ENCODE measurements around the gene SH2D3A.
"Not testable (repeated sequence)": the region's sequence is repeated elsewhere in the genome, so short reads cannot be mapped to it uniquely, and the experiment has no call there.

The SH2D3A gene

DNA sequence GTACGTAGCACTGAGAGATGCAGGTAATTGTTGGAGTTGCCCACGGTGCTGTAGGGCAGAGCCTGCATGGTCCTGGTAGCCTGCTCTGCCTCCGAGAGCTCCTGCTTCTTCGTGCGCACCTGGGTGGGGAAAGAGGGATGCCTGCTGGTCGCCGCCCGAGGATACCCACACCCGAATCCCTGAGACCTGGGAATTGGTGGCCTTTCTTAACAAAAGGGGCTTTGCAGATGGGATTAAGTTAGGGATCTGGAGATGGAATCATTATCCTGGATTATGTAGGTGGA is 56.2 kb downstream of the SH2D3A start:
- TF ChIP-seq, protein P1, sequence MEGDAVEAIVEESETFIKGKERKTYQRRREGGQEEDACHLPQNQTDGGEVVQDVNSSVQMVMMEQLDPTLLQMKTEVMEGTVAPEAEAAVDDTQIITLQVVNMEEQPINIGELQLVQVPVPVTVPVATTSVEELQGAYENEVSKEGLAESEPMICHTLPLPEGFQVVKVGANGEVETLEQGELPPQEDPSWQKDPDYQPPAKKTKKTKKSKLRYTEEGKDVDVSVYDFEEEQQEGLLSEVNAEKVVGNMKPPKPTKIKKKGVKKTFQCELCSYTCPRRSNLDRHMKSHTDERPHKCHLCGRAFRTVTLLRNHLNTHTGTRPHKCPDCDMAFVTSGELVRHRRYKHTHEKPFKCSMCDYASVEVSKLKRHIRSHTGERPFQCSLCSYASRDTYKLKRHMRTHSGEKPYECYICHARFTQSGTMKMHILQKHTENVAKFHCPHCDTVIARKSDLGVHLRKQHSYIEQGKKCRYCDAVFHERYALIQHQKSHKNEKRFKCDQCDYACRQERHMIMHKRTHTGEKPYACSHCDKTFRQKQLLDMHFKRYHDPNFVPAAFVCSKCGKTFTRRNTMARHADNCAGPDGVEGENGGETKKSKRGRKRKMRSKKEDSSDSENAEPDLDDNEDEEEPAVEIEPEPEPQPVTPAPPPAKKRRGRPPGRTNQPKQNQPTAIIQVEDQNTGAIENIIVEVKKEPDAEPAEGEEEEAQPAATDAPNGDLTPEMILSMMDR (IDR thresholded peaks at IDR 0.05; ENCODE audit: borderline replicate concordance, control extremely low read depth, extremely low read depth, insufficient read depth, missing control alignments), result no peak
- in situ Hi-C loops (cut with MboI; ENCODE audit: low sequenced_read_pairs, unreplicated experiment), result no loop called here
- DNase-seq (ENCODE audit: low spot score), result no peak

DNA sequence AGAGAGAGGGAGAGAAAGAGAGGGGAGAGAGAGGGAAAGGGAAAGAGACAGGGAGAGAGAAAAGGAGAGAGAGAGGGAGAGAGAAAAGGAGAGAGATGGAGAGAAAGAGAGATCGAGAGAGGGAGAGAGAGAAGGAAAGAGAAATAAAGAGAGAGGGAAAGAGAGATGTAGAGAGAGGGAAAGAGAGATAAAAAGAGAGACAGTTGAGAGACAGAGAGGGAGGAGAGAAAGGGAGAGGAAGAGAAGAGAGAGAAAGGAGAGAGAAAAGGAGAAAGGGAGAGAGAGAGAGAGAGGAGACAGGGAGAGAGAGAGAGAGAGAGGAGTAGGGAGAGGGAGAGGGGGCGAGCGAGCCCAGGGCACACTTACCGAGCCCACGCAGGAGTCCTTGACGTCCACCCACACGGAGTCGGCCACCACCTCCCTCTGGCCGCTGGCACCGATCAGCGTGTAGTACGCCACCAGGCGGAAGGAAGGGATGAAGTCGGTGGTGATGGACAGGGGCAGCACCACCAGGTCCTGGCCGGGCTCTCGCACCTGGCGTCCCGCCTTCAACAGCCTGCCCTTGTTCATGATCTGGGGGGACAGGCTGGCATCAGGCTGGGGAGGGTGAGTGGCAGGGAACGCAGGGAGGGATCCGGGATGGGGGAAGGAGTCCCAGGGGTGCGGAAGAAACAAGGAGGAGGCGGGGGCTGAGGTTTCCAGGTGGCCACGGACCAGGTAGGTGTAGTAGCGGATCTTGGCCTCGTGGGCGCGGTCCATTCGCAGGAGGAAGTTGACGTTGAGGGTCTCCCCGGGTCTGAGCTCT is 56.8 kb downstream of the SH2D3A start:
- peak; percentile 58 for DNase-seq (ENCODE audit: low spot score)
- TF ChIP-seq, protein P1 (IDR thresholded peaks at IDR 0.05; ENCODE audit: borderline replicate concordance, control extremely low read depth, extremely low read depth, insufficient read depth, missing control alignments), result no peak
- in situ Hi-C loops (cut with MboI; ENCODE audit: low sequenced_read_pairs, unreplicated experiment), result no loop called here

DNA sequence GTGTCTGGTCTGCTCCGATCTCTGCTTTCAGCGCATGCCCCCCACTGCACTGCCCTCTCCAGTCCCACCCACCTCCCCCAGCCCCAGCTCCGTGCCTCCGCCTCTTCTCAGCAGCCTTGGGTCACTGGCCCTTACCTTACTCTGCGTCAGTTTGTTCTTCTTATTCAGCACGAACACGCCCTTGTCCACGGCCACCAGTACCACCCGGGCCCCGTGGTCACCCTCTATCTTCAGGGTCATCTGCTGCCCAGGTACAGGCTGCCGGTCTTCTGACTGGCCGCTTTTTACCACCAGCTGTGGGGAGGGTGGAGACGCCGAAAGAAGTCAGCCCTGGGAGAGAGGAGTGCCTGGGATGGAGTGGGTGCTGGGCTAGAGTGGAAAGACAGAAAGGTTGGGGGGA is 57.7 kb downstream of the SH2D3A start:
- TF ChIP-seq, protein P1 (IDR thresholded peaks at IDR 0.05; ENCODE audit: borderline replicate concordance, control extremely low read depth, extremely low read depth, insufficient read depth, missing control alignments), result no peak
- in situ Hi-C loops (cut with MboI; ENCODE audit: low sequenced_read_pairs, unreplicated experiment), result no loop called here
- no peak for DNase-seq (ENCODE audit: low spot score)

GRCh38 chr19:6708913-6709312 is 58.3 kb downstream of the SH2D3A start:
- DNase-seq (ENCODE audit: low spot score); in situ Hi-C loops (cut with MboI; ENCODE audit: low sequenced_read_pairs, unreplicated experiment): not testable (repeated sequence)

DNA sequence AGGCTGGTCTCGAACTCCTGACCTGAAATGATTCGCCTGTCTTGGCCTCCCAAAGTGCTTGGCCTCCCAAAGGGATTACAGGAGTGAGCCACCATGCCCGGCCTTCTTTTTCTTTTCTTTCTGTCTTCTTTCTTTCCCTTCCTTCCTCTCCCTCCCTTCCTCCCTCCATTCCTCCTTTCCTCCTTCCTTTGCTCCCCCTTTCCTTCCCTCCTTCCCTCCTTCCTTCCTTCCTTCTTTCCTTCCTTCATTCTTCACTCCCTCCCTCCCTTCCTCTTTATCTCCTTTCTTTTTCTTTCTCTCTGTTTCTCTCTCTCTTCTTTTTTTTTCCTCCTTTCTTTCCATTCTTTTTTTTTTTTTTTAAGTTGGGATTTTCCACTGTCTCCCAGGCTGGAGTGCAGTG is 58.9 kb downstream of the SH2D3A start:
- TF ChIP-seq, protein P1 (IDR thresholded peaks at IDR 0.05; ENCODE audit: borderline replicate concordance, control extremely low read depth, extremely low read depth, insufficient read depth, missing control alignments), result no peak
- no peak for DNase-seq (ENCODE audit: low spot score)
- in situ Hi-C loops (cut with MboI; ENCODE audit: low sequenced_read_pairs, unreplicated experiment), result no loop called here

DNA sequence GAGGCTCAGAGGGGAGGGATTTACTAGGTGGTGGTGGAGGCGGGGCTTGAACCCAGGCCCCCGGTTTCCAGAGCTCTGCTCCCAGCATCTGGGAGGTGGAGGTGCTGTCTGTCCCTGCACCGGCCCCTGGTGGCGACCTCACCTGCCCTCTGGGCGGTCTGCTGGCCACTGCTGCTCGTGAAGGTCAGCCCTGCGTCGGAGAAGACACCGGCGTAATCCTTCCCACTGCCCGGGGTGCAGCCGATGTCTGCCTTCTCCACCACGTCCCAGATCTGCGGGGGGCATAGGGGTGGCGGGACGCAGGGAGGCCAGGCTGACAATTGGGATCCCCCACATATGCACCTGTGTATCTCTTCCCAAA is 59.6 kb downstream of the SH2D3A start:
- in situ Hi-C loops (cut with MboI; ENCODE audit: low sequenced_read_pairs, unreplicated experiment), result no loop called here
- TF ChIP-seq, protein P1 (IDR thresholded peaks at IDR 0.05; ENCODE audit: borderline replicate concordance, control extremely low read depth, extremely low read depth, insufficient read depth, missing control alignments), result no peak

GRCh38 chr19:6707011-6707657 is 60.1 kb downstream of the SH2D3A start:
- TF ChIP-seq, protein P1 (IDR thresholded peaks at IDR 0.05; ENCODE audit: borderline replicate concordance, control extremely low read depth, extremely low read depth, insufficient read depth, missing control alignments), result no peak
- in situ Hi-C loops (cut with MboI; ENCODE audit: low sequenced_read_pairs, unreplicated experiment), result no loop called here
- DNase-seq (ENCODE audit: low spot score), result no peak

More for the DNA sequence above, 59.6 kb downstream of the SH2D3A start:
- DNase-seq (ENCODE audit: low spot score), result no peak
